HG03108 (cell line): Measurements from ENCODE around the gene CAVIN1.
"Not testable (repeated sequence)": the region's sequence is repeated elsewhere in the genome, so short reads cannot be mapped to it uniquely, and the experiment has no call there.

Experiments used
- ATAC-seq: cut with Tn5 transposase; IDR thresholded peaks from one replicate; pipeline ENCODE4 v1.9.1; 2021; ENCODE audit warnings: moderate library complexity; ENCODE audit not compliant: unreplicated experiment

Gene CAVIN1

GRCh38 chr17:42381898-42382297, 41.2 kb downstream of the CAVIN1 start:
- ATAC-seq = no peak

GRCh38 chr17:42380935-42381334, 42.1 kb downstream of the CAVIN1 start:
- ATAC-seq = no peak

- ATAC-seq = no peak
These were observed 44.0 kb downstream of the CAVIN1 start for GRCh38 chr17:42378959-42379594.

GRCh38 chr17:42378359-42378958, 44.6 kb downstream of the CAVIN1 start:
- ATAC-seq = no peak

GRCh38 chr17:42373896-42374295, 49.2 kb downstream of the CAVIN1 start:
- no peak for ATAC-seq

GRCh38 chr17:42372142-42372541, 50.9 kb downstream of the CAVIN1 start:
- no peak for ATAC-seq

GRCh38 chr17:42368797-42369561, 54.1 kb downstream of the CAVIN1 start:
- not testable (repeated sequence) for ATAC-seq

- ATAC-seq = not testable (repeated sequence)
These were observed 54.7 kb downstream of the CAVIN1 start for GRCh38 chr17:42368310-42368709.

GRCh38 chr17:42366176-42367023, 56.7 kb downstream of the CAVIN1 start:
- ATAC-seq = not testable (repeated sequence)

- ATAC-seq = no peak
These were observed 57.9 kb downstream of the CAVIN1 start for GRCh38 chr17:42365136-42365535.

GRCh38 chr17:42363767-42364585, 59.1 kb downstream of the CAVIN1 start:
- no peak for ATAC-seq

GRCh38 chr17:42363231-42363630, 59.8 kb downstream of the CAVIN1 start:
- no peak for ATAC-seq

- ATAC-seq = no peak
These were observed 60.7 kb downstream of the CAVIN1 start for GRCh38 chr17:42362245-42362961.

GRCh38 chr17:42361781-42362186, 61.3 kb downstream of the CAVIN1 start:
- no peak for ATAC-seq

- ATAC-seq = not testable (repeated sequence)
These were observed 62.7 kb downstream of the CAVIN1 start for GRCh38 chr17:42360388-42360787.

- ATAC-seq = no peak
These were observed 63.9 kb downstream of the CAVIN1 start for GRCh38 chr17:42359133-42359532.

- ATAC-seq = no peak
These were observed 64.6 kb downstream of the CAVIN1 start for GRCh38 chr17:42358434-42358833.

GRCh38 chr17:42354956-42355843, 67.9 kb downstream of the CAVIN1 start:
- ATAC-seq = no peak
